SK-N-SH (cell line): ENCODE results near the gene ZNF101. TPM values are rescaled to one million over a fixed set of nuclear protein-coding genes. Genes with fewer than 3 reads are reported as not detected.

Source experiments
- CTCF ChIA-PET: fragments of 300-600, 350-600 bp; formaldehyde crosslinking; extraction: SDS; loops from one replicate; lab custom pipeline; 2021; lab: Yijun Ruan, JAX
- POLR2A ChIA-PET: fragments of 350-600 bp; sonication (Branson Sonifier 250); formaldehyde crosslinking; extraction: SDS; loops from one replicate; lab custom pipeline; 2020; ENCODE audit warnings: antibody characterized with exemption, inconsistent platforms; lab: Yijun Ruan, JAX
- DNase-seq: peaks from one replicate; pipeline ENCODE4 v3.0.0; 2012
- H2AFZ ChIP-seq: fragments of 200-600 bp; sonication (generic); 2 replicates; pipeline ENCODE4 v1.8.1; 2016; ENCODE audit warnings: antibody characterized with exemption, mild to moderate bottlenecking, low read depth
- H3F3A ChIP-seq: fragments of 200-600 bp; sonication (generic); replicated peaks from 2 replicates; pipeline ENCODE3; 2016; ENCODE audit warnings: antibody characterized with exemption, mild to moderate bottlenecking; ENCODE audit not compliant: insufficient read depth
- H3K27ac ChIP-seq, 2 experiments: fragments of 200-500 bp in 1 of 2; fragments of 200-600 bp in 1 of 2; sonication (Bioruptor generic) in 1 of 2; sonication (generic), shearing (Covaris generic) in 1 of 2; 2 replicates each; pipeline versions ENCODE4 v1.5.1 to v1.6.1; 2014 to 2016; ENCODE audit warnings: low read depth in 2 of 2, inconsistent platforms in 1 of 2, low read length in 1 of 2, mild to moderate bottlenecking in 1 of 2, mixed read lengths in 1 of 2
- H3K27me3 ChIP-seq: fragments of 200-600 bp; sonication (generic), shearing (Covaris generic); 2 replicates; pipeline ENCODE4 v1.6.1; 2016; ENCODE audit warnings: mixed run types; ENCODE audit not compliant: insufficient read depth
- H3K36me3 ChIP-seq, 2 experiments: fragments of 200-500 bp in 1 of 2; fragments of 200-600 bp in 1 of 2; sonication (Bioruptor generic) in 1 of 2; sonication (generic) in 1 of 2; replicated peaks in 1 of 2; 2 replicates each; pipeline versions ENCODE3 to v1.5.1; 2014 to 2016; ENCODE audit warnings: low read length in 1 of 2, mild to moderate bottlenecking in 1 of 2; ENCODE audit not compliant: insufficient read depth in 2 of 2, control insufficient read depth in 1 of 2
- H3K4me1 ChIP-seq, 2 experiments: fragments of 200-500 bp in 1 of 2; fragments of 200-600 bp in 1 of 2; sonication (Bioruptor generic) in 1 of 2; sonication (generic), shearing (Covaris generic) in 1 of 2; 2 replicates each; pipeline versions ENCODE4 v1.5.1 to v1.6.1; 2014 to 2016; ENCODE audit warnings: low read depth in 1 of 2, low read length in 1 of 2, mixed run types in 1 of 2; ENCODE audit not compliant: insufficient read depth in 2 of 2, control insufficient read depth in 1 of 2
- H3K4me2 ChIP-seq: fragments of 200-600 bp; sonication (generic), shearing (Covaris generic); 2 replicates; pipeline ENCODE4 v1.6.1; 2017; ENCODE audit warnings: mixed run types
- H3K4me3 ChIP-seq, 2 experiments: fragments of 200-500 bp in 1 of 2; fragments of 200-600 bp in 1 of 2; sonication (Bioruptor generic) in 1 of 2; sonication (generic), shearing (Covaris generic) in 1 of 2; 2 replicates each; pipeline versions ENCODE4 v1.5.1 to v1.8.1; 2014 to 2016; ENCODE audit warnings: low read depth in 2 of 2, inconsistent platforms in 1 of 2, low read length in 1 of 2, mild to moderate bottlenecking in 1 of 2, mixed read lengths in 1 of 2, moderate library complexity in 1 of 2
- H3K79me2 ChIP-seq: fragments of 200-600 bp; sonication (generic); 2 replicates; pipeline ENCODE4 v1.8.1; 2017; ENCODE audit warnings: mild to moderate bottlenecking; ENCODE audit not compliant: insufficient read depth
- H3K9ac ChIP-seq: fragments of 200-600 bp; sonication (generic); 2 replicates; pipeline ENCODE4 v1.6.1; 2017; ENCODE audit warnings: mixed run types
- H3K9me2 ChIP-seq: fragments of 200-600 bp; sonication (generic); 2 replicates; pipeline ENCODE4 v1.6.1; 2017; ENCODE audit warnings: mixed run types
- H3K9me3 ChIP-seq: fragments of 200-600 bp; sonication (generic); 2 replicates; pipeline ENCODE4 v1.6.1; 2017; ENCODE audit warnings: mixed run types, mild to moderate bottlenecking, moderate library complexity
- H4K20me1 ChIP-seq: fragments of 200-600 bp; sonication (generic); 2 replicates; pipeline ENCODE4 v1.6.1; 2017; ENCODE audit warnings: mild to moderate bottlenecking, mixed run types; ENCODE audit not compliant: insufficient read depth
- CTCF ChIP-seq: fragments of 200-600 bp; sonication (generic); IDR thresholded peaks from 2 replicates; pipeline ENCODE4 v1.6.1; 2017; ENCODE audit warnings: antibody characterized with exemption, mild to moderate bottlenecking, moderate library complexity
- ELF1 ChIP-seq: IDR thresholded peaks from 2 replicates; pipeline ENCODE4 v1.4.0; 2012
- FOXJ3 ChIP-seq: sonication (generic); formaldehyde crosslinking; IDR thresholded peaks from 2 replicates; pipeline ENCODE4 v1.5.1; 2020; ENCODE audit warnings: mild to moderate bottlenecking, missing genetic modification reagents
- TAF1 ChIP-seq: IDR thresholded peaks from 2 replicates; pipeline ENCODE4 v1.6.1; 2012; ENCODE audit warnings: low read depth, mild to moderate bottlenecking, low read length, moderate library complexity, borderline replicate concordance
- TEAD4 ChIP-seq: IDR thresholded peaks from 2 replicates; pipeline ENCODE4 v1.4.0; 2012; ENCODE audit warnings: mild to moderate bottlenecking, borderline replicate concordance; ENCODE audit not compliant: insufficient read depth
- USF2 ChIP-seq: fragments of 150-350 bp; IDR thresholded peaks from 2 replicates; pipeline ENCODE4 v1.6.1; 2017; ENCODE audit warnings: antibody characterized with exemption, low read length, low read depth, borderline replicate concordance
- WGBS: methylation state at CpG from one replicate; pipeline ENCODE4 v1.1.6; 2017; ENCODE audit warnings: low lambda C conversion rate; 5-methylcytosine and 5-hydroxymethylcytosine counted together
- polyA plus RNA-seq, 3 experiments: library from polyadenylated mRNA; depleted of rRNA; stranded (reverse); fragments of >200 nt; gene quantifications; 2 replicates each; pipeline ENCODE4 v1.2.3, GENCODE V29; 2012

The ZNF101 gene
- polyA plus RNA-seq, 1 of the 3 experiments (the other 2 are of a cell fraction) = 2.4 TPM

GRCh38 chr19:19711306-19711933 is 42.8 kb downstream of the ZNF101 start:
- peaks cover 60% of the 10 kb centered on the region for H3K9me3 ChIP-seq
- no peak overlapping the region for H3K27ac ChIP-seq
- peaks cover 22 to 65% of the 10 kb centered on the region in 2 experiments for H3K36me3 ChIP-seq

GRCh38 chr19:19711934-19712828 is 43.5 kb downstream of the ZNF101 start:
- Histone ChIP-seq H2AFZ (no peak overlapping the region), H3K36me3 (peaks cover 26 to 65% of the 10 kb centered on the region in 2 experiments), H3K9me3 (peaks cover 61% of the 10 kb centered on the region), H3K9ac (no peak overlapping the region), H4K20me1 (no peaks in the 10 kb centered on the region), H3K79me2 (peaks cover 10% of the 10 kb centered on the region), H3K4me3 (no peak overlapping the region; a peak in 1 of 4 replicates), H3F3A (no peaks in the 10 kb centered on the region), H3K4me1 (no peaks in the 10 kb centered on the region), H3K9me2 (no peaks in the 10 kb centered on the region), H3K4me2 (no peak overlapping the region), H3K27ac (no peak overlapping the region), H3K27me3 (no peaks in the 10 kb centered on the region)
- DNase-seq = no peak
- ChIA-PET POLR2A (no interaction called here), CTCF (no interaction called here)
- TF ChIP-seq ELF1 (no peak), TEAD4 (no peak), CTCF (no peak)
- WGBS = 92% methylated on average over 10 of the region's 10 CpGs

More at GRCh38 chr19:19711306-19711933, 42.8 kb downstream of the ZNF101 start:
- no peak overlapping the region for H3K9ac ChIP-seq
- no peaks in the 10 kb centered on the region for H3K27me3 ChIP-seq
- H3K79me2 ChIP-seq = peaks cover 7% of the 10 kb centered on the region
- ChIA-PET CTCF (no interaction called here), POLR2A (no interaction called here)
- H3K9me2 ChIP-seq = no peaks in the 10 kb centered on the region
- TF ChIP-seq USF2 (no peak), FOXJ3 (CRISPR knock-in tag) (no peak), TAF1 (no peak)
- no peak overlapping the region for H2AFZ ChIP-seq
- WGBS = 94% methylated on average over 14 of the region's 14 CpGs
- no peaks in the 10 kb centered on the region for H3F3A ChIP-seq
- H4K20me1 ChIP-seq = no peaks in the 10 kb centered on the region
- H3K4me2 ChIP-seq = no peak overlapping the region
- no peak overlapping the region; a peak in 1 of 4 replicates for H3K4me3 ChIP-seq
- DNase-seq = no peak
- H3K4me1 ChIP-seq = no peaks in the 10 kb centered on the region
